ENCODE results near the gene RNF207.

GRCh38 chr1:6185151-6185550, 20.8 kb upstream of the RNF207 start:
- TF ChIP-seq CTCF (conservative IDR thresholded peaks at IDR 0.05; ENCODE audit: low read depth, low read length) (no peak), EZH2 (IDR thresholded peaks at IDR 0.05; ENCODE audit: low read length, unreplicated experiment) (no peak), EZH2phosphoT487 (IDR thresholded peaks at IDR 0.05; ENCODE audit: borderline replicate concordance, low read length) (no peak)

Measured in PC-3 (cell line).